DMS114 treated with DMSO at 0.1 percent for 48 hours (cell line): Measurements from ENCODE around the gene PRR20A.
"Not testable (repeated sequence)": the region's sequence is repeated elsewhere in the genome, so short reads cannot be mapped to it uniquely, and the experiment has no call there.

Source experiments
- DNase-seq: peaks from one replicate; lab custom pipeline; 2025; ENCODE audit not compliant: unreplicated experiment; lab: John Stamatoyannopoulos, UW

The PRR20A gene

DNA sequence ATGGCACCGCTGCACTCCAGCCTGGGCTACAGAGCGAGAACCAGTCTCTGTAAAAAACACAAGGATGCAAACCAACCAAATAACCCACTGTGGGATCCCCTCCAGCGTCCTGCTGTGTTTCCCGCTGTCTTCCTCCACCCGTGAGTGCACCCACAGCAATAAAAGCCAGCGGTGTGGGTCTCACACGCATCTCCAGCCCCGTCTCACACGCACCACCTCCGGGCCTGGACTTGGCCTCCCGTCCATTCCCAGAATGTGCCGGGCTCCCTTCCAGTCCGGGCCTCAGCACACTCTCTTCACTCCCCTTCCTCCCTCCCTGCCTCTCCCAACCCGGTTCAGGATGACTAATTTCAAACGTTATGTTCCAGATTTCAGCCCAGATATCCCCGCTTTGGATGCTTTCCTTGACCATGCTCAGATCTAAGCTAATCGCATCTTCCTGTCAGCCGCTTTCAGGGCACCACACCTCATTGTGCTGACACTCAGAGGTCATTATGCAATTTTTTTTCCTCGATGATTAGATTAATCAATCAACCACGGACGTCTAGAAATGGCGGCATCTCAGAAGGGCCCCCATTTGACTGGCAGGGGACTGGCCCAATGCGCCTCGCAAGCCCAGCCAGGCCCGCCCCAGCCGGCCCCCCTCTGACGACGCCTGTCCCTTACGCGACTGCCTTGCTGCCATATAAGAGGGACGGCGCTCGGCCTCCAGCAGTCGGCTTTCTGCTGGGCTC is at the start of gene PRR20A:
Gene PRR20A (plus strand): TSS at position 684 of the 734 bp plus-strand sequence. CDS start 387 bp downstream, outside the sequence.
- not testable (repeated sequence) for DNase-seq

DNA sequence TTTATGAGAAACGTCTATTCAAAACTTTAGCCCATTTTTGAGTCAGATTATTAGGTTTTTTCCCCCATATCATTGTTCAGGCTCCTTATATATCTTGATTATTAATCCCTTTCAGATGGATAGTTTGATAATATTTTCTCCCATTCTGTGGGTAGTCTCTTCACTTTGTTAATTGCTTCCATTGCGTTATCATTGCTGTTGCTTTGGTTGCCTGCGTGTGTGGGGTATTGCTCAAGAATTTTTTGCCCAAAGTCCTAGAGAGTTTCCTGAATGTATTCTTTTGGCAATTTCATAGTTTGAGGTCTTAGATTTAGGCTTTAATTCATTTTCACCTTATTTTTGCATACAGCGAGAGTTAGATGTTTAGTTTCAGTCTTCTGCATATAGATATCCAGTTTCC is 25.8 kb upstream of the PRR20A start:
- no peak for DNase-seq

DNA sequence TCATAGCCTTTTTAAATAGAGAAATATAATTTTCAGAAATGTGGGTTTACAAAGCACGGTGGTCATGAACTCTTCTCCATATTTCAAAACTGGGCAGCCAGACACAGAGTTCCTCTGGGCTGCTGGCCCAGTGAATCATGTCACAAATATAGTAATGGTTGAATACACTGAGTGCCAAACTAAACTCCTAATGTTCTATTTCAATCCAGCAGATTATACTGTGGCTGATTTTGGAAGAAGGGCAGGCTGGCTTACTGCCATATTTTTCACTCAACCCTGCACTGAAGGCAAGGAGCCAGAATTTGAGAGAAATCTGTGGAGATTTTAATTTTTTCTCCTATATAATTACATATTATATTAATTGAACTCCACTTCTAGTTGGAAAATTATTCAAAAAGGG is 17.0 kb upstream of the PRR20A start:
- DNase-seq: no peak

DNA sequence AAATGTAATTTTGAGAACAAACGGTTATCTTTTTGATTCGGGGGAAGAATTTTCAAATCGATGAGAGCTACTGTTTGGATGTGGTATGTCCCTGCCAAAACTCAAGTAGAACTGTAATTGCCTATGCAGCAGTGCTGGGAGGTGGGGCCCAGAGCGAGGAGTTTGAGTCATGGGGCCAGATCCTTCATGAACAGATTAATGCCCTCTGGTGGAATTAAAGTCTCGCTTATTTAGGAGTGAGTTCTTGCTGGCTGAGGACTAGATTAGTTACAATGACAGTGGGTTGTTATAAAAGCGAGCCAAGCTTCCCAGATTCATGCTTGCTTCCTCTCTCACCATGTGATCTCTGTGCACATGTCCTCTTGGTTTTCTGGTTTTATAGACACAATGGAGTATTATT is 11.8 kb upstream of the PRR20A start:
- no peak for DNase-seq

DNA sequence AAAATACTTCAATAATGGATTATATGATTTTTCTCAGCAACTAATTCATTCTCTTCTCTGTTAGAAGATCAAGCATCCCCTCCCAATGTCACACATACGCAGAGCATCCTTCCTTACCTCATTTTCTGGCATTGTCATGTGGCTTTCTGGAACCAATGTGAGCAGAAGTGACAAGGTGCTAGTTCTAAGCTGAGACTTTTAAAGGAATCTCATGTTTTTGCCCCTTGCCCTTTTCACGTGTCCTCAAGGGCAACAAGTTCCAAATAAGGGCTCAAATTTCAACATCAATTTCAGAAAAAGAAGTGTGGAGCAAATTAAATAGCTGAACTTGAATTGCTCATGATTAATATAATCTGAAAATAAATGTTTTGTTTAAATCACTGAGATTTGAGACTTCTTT is 4.6 kb upstream of the PRR20A start:
- DNase-seq: no peak

DNA sequence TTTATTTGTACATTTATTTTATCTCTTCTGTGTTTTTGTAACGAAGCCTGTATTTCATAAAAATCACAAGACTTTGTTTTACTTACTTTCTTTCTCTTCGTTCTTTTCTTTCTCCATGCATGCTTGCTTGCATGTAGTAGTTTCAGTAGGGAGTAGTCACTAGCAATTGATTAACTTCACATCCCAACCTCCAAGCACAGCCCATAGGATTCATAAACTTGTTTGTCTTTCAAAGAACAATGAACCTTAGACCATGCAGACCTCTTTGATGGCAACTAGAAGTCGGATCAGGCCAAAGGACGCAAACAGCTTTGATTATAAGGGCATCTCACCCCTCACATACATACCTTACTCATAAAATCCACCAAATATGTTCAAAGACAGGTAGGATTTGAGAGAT is 3.1 kb upstream of the PRR20A start:
- DNase-seq: no peak

DNA sequence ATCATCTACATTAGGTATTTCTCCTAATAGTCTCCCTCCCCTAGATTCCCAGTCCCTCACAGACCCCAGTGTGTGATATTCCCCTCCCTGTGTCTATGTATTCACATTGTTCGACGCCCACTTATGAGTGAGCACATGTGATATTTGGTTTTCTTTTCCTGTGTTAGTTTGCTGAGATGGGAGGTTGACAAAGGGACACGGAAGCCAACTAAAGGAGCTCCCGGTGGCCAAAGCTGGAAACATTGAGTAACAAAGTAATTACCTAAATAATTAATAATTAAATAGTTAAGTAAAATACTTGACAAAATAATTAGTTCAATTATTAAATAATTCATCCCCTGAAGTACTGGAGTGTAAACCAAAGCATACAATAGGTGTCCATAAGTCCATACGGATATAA is 1.7 kb upstream of the PRR20A start:
- no peak for DNase-seq

DNA sequence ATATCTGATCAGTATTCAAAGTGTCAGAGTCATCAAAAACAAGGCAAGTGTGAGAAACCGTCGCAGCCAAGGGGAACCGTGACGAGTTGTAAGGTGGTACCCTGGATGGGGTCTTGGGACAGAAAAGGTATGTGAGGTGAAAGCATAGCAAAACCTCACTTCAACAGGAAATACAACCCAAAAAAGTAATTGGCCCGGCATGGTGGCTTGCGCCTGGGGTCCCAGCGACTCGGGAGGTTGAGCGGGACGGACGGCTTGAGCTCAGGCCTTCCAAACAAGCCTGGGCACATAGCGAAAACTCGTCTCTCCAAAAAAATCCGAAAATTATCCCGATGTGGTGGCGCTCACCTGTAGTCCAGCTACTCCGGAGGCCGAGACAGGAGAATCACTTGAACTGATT is 937 bp upstream of the PRR20A start:
- DNase-seq: not testable (repeated sequence)

DNA sequence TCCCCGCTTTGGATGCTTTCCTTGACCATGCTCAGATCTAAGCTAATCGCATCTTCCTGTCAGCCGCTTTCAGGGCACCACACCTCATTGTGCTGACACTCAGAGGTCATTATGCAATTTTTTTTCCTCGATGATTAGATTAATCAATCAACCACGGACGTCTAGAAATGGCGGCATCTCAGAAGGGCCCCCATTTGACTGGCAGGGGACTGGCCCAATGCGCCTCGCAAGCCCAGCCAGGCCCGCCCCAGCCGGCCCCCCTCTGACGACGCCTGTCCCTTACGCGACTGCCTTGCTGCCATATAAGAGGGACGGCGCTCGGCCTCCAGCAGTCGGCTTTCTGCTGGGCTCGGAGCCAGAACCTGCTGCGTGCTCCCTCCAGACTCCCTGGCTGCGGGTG is 6.5 kb downstream of the PRR20A start, which contains the start of gene PRR20B:
Gene PRR20B (plus strand): TSS at position 301 of the 400 bp plus-strand sequence. CDS start 387 bp downstream, outside the sequence.
- not testable (repeated sequence) for DNase-seq

DNA sequence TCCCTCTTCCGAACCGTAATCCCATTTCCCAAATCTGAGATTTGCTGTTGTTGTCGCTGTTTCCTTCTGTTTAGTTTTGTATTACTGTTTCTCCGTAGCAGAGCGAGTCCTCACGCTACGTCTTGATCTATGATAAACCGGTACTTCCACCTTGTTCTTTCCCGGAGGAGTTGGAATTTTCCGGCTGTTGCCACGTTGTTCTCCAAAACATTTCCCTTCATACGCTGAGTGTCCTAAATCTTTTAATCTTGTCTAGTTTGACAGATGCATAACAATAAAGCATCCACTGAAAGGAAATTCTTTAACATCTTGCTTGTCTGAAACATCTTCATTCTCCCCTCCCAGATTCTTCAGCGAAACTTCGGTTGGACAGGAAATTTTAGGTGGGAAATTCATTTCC is 7.4 kb downstream of the PRR20A start:
- not testable (repeated sequence) for DNase-seq

DNA sequence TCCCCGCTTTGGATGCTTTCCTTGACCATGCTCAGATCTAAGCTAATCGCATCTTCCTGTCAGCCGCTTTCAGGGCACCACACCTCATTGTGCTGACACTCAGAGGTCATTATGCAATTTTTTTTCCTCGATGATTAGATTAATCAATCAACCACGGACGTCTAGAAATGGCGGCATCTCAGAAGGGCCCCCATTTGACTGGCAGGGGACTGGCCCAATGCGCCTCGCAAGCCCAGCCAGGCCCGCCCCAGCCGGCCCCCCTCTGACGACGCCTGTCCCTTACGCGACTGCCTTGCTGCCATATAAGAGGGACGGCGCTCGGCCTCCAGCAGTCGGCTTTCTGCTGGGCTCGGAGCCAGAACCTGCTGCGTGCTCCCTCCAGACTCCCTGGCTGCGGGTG is 13.0 kb downstream of the PRR20A start, which contains the start of gene PRR20C:
Gene PRR20C (plus strand): TSS at position 301 of the 400 bp plus-strand sequence. CDS start 387 bp downstream, outside the sequence.
- DNase-seq: not testable (repeated sequence)

DNA sequence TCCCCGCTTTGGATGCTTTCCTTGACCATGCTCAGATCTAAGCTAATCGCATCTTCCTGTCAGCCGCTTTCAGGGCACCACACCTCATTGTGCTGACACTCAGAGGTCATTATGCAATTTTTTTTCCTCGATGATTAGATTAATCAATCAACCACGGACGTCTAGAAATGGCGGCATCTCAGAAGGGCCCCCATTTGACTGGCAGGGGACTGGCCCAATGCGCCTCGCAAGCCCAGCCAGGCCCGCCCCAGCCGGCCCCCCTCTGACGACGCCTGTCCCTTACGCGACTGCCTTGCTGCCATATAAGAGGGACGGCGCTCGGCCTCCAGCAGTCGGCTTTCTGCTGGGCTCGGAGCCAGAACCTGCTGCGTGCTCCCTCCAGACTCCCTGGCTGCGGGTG is 19.6 kb downstream of the PRR20A start, which contains the start of gene PRR20D:
Gene PRR20D (plus strand): TSS at position 301 of the 400 bp plus-strand sequence. CDS start 387 bp downstream, outside the sequence.
- DNase-seq: not testable (repeated sequence)

DNA sequence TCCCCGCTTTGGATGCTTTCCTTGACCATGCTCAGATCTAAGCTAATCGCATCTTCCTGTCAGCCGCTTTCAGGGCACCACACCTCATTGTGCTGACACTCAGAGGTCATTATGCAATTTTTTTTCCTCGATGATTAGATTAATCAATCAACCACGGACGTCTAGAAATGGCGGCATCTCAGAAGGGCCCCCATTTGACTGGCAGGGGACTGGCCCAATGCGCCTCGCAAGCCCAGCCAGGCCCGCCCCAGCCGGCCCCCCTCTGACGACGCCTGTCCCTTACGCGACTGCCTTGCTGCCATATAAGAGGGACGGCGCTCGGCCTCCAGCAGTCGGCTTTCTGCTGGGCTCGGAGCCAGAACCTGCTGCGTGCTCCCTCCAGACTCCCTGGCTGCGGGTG is 26.2 kb downstream of the PRR20A start, which contains the start of gene PRR20E:
Gene PRR20E (plus strand): TSS at position 301 of the 400 bp plus-strand sequence. CDS start 387 bp downstream, outside the sequence.
- DNase-seq: not testable (repeated sequence)

DNA sequence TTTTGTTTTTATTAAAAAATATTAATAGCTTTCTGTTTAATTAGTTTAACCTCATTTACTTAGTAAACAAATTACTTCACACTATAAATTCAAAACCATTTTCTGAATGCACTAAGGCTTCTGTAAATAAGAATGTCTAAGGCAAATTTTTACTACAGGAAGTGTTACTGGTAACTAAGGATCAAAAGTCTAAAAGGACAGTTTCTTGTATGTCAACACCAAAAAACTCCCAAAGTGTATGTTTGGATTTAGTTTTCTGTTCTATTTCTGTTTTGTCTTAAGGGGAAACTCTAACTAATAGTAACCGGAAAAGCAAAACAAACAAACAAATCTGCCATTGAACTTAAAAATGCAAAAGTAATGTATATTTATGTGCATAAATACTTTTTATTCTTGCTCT is 50.9 kb downstream of the PRR20A start:
- DNase-seq: no peak
